C1 segment of cervical spinal cord (tissue), 14 donors: ENCODE measurements around the gene FUT7.
A peak's percentile ranks its signal among the peaks of the same experiment; 100 is the strongest.

Experiments used
- DNase-seq, 14 donors: peaks; one replicate each; lab custom pipeline; 2025; lab: John Stamatoyannopoulos, UW

The FUT7 gene

GRCh38 chr9:137031904-137032640, at the start of gene FUT7:
TSS of gene FUT7 (minus strand) at chr9:137032088. CDS start at chr9:137031991, 97 bp downstream.
- no peak for DNase-seq

GRCh38 chr9:137080260-137081122, 48.6 kb upstream of the FUT7 start:
- DNase-seq: no peak

- DNase-seq: no peak
Measured at GRCh38 chr9:137079401-137079787, 47.5 kb upstream of the FUT7 start.

GRCh38 chr9:137078701-137079400, 47.0 kb upstream of the FUT7 start:
- no peak for DNase-seq

- no peak for DNase-seq
Measured at GRCh38 chr9:137077758-137078693, 46.1 kb upstream of the FUT7 start.

- DNase-seq: peak in 12 of 14 donors; percentile 48 to 82 (median 71)
Measured at GRCh38 chr9:137077010-137077747, 45.3 kb upstream of the FUT7 start, which contains the start of gene UAP1L1. TSS of gene UAP1L1 (plus strand) at chr9:137077517. CDS start at chr9:137077533, 16 bp downstream.

GRCh38 chr9:137076636-137077009, 44.7 kb upstream of the FUT7 start:
- peak in 1 of 14 donors; percentile 79 for DNase-seq

- no peak for DNase-seq
Measured at GRCh38 chr9:137075275-137075775, 43.4 kb upstream of the FUT7 start.

- no peak for DNase-seq
Measured at GRCh38 chr9:137074657-137075274, 42.9 kb upstream of the FUT7 start.

- DNase-seq: no peak
Measured at GRCh38 chr9:137073992-137074399, 42.1 kb upstream of the FUT7 start.

GRCh38 chr9:137071282-137071681, 39.4 kb upstream of the FUT7 start:
- DNase-seq: no peak

GRCh38 chr9:137070906-137071275, 39.0 kb upstream of the FUT7 start:
- peak in 11 of 14 donors; percentile 62 to 88 (median 81) for DNase-seq

GRCh38 chr9:137070201-137070905, 38.5 kb upstream of the FUT7 start, which contains the start of gene SAPCD2:
TSS of gene SAPCD2 (minus strand) at chr9:137070557. CDS start at chr9:137070460, 97 bp downstream.
- DNase-seq: peak in 13 of 14 donors; percentile 47 to 88 (median 81)

- no peak for DNase-seq
Measured at GRCh38 chr9:137069508-137070091, 37.7 kb upstream of the FUT7 start.

GRCh38 chr9:137068539-137069507, 36.9 kb upstream of the FUT7 start:
- DNase-seq: no peak

- DNase-seq: peak in 10 of 14 donors; percentile 29 to 76 (median 50)
Measured at GRCh38 chr9:137067860-137068538, 36.1 kb upstream of the FUT7 start.
